Ovary (tissue), 3 donors: Measurements from ENCODE around the gene ALOX12B.

ENCODE experiments used
- CTCF ChIP-seq, 3 donors: fragments of 450-650 bp in 2 of 3; fragments of 200-600 bp in 1 of 3; IDR thresholded peaks; one replicate each; pipeline versions ENCODE4 v1.5.1 to v1.8.0; 2016 to 2022; ENCODE audit warnings: antibody characterized with exemption in 3 of 3, mild to moderate bottlenecking in 1 of 3
- EP300 ChIP-seq: sonication (generic); formaldehyde crosslinking; IDR thresholded peaks from one replicate; pipeline ENCODE4 v1.6.1; 2017; ENCODE audit warnings: antibody characterized with exemption
- POLR2A ChIP-seq: fragments of 450-650 bp; IDR thresholded peaks from one replicate; pipeline ENCODE4 v1.6.1; 2017; ENCODE audit warnings: antibody characterized with exemption, mild to moderate bottlenecking, moderate library complexity
- donor health status: DM: no; HTN: no; CAD: no.

GRCh38 chr17:8087952-8088230 lies 375 bp upstream of the ALOX12B start:
- TF ChIP-seq POLR2A (no peak), CTCF (IDR thresholded peaks at IDR 0.05) (no peak), EP300 (no peak)
